Lung microvascular endothelial cell (primary cell): ENCODE results near the gene KRT32. TPM values are rescaled to one million over a fixed set of nuclear protein-coding genes. Genes with fewer than 3 reads are reported as not detected.
A peak's percentile ranks its signal among the peaks of the same experiment; 100 is the strongest.

Source experiments
- DNase-seq, 2 donors: peaks; one replicate each; pipeline versions ENCODE4 v3.0.0 to v3.0.0-alpha.2; 2010; ENCODE audit warnings: low read depth in 2 of 2
- total RNA-seq: library from RNA; depleted of rRNA; stranded (reverse); fragments of >200 nt; gene quantifications from 2 replicates; pipeline ENCODE4 v1.2.1, GENCODE V29; 2014

KRT32 gene
- total RNA-seq: not detected in 2 replicates

GRCh38 chr17:41466988-41467387, at the start of gene KRT32:
KRT32 (minus strand) TSS chr17:41467386; CDS start chr17:41467325, 61 bp downstream.
- no peak for DNase-seq

GRCh38 chr17:41516830-41517283, 49.7 kb upstream of the KRT32 start:
- no peak for DNase-seq

- no peak for DNase-seq
These were observed 49.1 kb upstream of the KRT32 start for GRCh38 chr17:41516147-41516829.

GRCh38 chr17:41513168-41513547, 46.0 kb upstream of the KRT32 start:
- DNase-seq: no peak

GRCh38 chr17:41512546-41513167, 45.5 kb upstream of the KRT32 start:
- DNase-seq: no peak

GRCh38 chr17:41511716-41512115, 44.5 kb upstream of the KRT32 start:
- no peak for DNase-seq

GRCh38 chr17:41511116-41511515, 43.9 kb upstream of the KRT32 start:
- no peak for DNase-seq

GRCh38 chr17:41510251-41511065, 43.3 kb upstream of the KRT32 start:
- no peak for DNase-seq

GRCh38 chr17:41507315-41507880, 40.2 kb upstream of the KRT32 start:
- no peak for DNase-seq

GRCh38 chr17:41505809-41506767, 38.9 kb upstream of the KRT32 start:
- DNase-seq: no peak

GRCh38 chr17:41505007-41505808, 38.0 kb upstream of the KRT32 start, which contains the start of gene KRT13:
KRT13 (minus strand) TSS chr17:41505612; CDS start chr17:41505550, 62 bp downstream.
- no peak for DNase-seq

- DNase-seq: no peak
These were observed 37.2 kb upstream of the KRT32 start for GRCh38 chr17:41504246-41504977.

GRCh38 chr17:41503202-41503601, 36.0 kb upstream of the KRT32 start:
- no peak for DNase-seq

GRCh38 chr17:41500131-41500911, 33.1 kb upstream of the KRT32 start:
- peak; percentile 57 to 68 for DNase-seq

GRCh38 chr17:41499714-41500113, 32.5 kb upstream of the KRT32 start:
- DNase-seq: no peak

GRCh38 chr17:41498276-41498675, 31.1 kb upstream of the KRT32 start:
- no peak for DNase-seq

- peak; percentile 84 to 90 for DNase-seq
These were observed 29.8 kb upstream of the KRT32 start for GRCh38 chr17:41496803-41497484.

- peak; percentile 29 to 45 for DNase-seq
These were observed 27.3 kb upstream of the KRT32 start for GRCh38 chr17:41494524-41494923.
